BE2C (cell line): ENCODE results near the gene CEP57L1.

Experiments
- DNase-seq: peaks from one replicate; pipeline ENCODE4 v3.0.0-alpha.2; 2020
- H3K27me3 ChIP-seq: fragments of 250-450 bp; sonication (Bioruptor Pico); 2 replicates; pipeline ENCODE4 v1.5.1; 2020; ENCODE audit warnings: mild to moderate bottlenecking
- H3K36me3 ChIP-seq: fragments of 250-450 bp; sonication (Bioruptor Pico); 2 replicates; pipeline ENCODE4 v1.5.1; 2020; ENCODE audit warnings: mild to moderate bottlenecking
- H3K4me1 ChIP-seq: fragments of 250-450 bp; sonication (Bioruptor Pico); 2 replicates; pipeline ENCODE4 v1.5.1; 2020
- H3K4me3 ChIP-seq: 2 replicates; pipeline ENCODE4 v1.5.1; 2011; ENCODE audit warnings: low read depth, low read length
- H3K9me3 ChIP-seq: fragments of 250-450 bp; sonication (Bioruptor Pico); 2 replicates; pipeline ENCODE4 v1.5.1; 2020
- TF ChIP-seq, protein P1 (sequence below): IDR thresholded peaks from 2 replicates; pipeline ENCODE4 v1.5.1; 2012; ENCODE audit warnings: mild to moderate bottlenecking, low read depth, low read length

CEP57L1 gene

DNA sequence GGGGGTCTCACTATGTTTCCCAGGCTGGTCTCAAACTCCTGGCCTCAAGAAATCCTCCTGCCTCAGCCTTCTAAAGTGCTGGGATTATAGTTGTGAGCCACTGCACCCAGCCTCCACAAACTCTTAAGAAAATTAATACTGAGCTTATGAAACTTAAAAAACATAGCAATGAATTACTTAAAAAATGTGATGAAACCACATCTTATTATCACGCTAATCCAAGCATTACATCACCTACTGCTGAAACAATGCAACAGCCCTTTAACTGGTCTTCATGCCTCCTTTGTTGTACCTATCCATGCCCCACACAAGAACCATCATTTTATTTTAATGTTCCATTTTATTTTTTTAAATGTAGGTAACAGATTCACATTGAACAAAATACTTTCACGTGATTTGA lies 25.6 kb upstream of the CEP57L1 start:
- TF ChIP-seq, protein P1, sequence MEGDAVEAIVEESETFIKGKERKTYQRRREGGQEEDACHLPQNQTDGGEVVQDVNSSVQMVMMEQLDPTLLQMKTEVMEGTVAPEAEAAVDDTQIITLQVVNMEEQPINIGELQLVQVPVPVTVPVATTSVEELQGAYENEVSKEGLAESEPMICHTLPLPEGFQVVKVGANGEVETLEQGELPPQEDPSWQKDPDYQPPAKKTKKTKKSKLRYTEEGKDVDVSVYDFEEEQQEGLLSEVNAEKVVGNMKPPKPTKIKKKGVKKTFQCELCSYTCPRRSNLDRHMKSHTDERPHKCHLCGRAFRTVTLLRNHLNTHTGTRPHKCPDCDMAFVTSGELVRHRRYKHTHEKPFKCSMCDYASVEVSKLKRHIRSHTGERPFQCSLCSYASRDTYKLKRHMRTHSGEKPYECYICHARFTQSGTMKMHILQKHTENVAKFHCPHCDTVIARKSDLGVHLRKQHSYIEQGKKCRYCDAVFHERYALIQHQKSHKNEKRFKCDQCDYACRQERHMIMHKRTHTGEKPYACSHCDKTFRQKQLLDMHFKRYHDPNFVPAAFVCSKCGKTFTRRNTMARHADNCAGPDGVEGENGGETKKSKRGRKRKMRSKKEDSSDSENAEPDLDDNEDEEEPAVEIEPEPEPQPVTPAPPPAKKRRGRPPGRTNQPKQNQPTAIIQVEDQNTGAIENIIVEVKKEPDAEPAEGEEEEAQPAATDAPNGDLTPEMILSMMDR = no peak
- H3K4me1 ChIP-seq = peaks cover 3% of the 10 kb centered on the region; the same call in 1 of the 2 replicates
- no peak for DNase-seq
- H3K4me3 ChIP-seq = no peak overlapping the region
- no peaks in the 10 kb centered on the region for H3K36me3 ChIP-seq
- no peaks in the 10 kb centered on the region for H3K9me3 ChIP-seq
- no peaks in the 10 kb centered on the region for H3K27me3 ChIP-seq

DNA sequence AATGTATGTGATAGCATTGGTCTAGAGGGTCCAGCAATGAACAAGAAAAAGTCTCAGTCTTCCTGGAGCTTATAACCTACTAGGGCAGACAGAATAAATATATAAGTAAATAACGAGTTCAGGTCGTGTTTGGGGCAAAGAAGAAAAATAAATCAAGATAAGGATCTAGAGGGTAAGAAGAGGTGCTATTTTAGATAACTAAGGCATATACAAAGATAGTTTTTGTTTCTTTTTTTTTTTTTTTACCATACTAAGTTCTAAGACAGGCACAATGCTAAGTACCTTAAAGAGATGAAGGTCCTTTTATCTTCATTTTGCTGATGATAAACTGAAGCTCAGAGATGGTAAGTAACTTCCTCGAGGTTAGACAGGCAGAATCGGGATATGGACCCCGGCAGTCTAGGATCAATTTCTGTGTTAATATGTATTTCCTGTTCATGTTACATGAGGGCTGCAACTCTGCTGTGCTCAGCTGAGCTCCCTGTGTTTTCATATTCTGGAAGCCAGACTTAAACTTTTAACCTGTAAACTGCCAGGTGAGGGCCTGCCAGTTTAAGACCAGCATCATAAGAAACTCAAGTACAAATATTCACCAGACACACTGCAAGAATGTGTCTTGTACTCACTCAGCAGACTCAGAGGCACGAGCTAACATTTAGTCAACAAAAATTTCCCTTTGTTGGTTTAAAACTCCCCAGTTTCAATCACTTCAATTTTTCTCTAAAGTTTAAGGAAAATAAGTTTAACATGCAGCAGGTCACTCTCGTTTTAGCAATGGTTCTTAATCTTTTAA lies 24.0 kb upstream of the CEP57L1 start:
- Histone ChIP-seq H3K9me3 (no peaks in the 10 kb centered on the region), H3K27me3 (no peaks in the 10 kb centered on the region), H3K36me3 (no peaks in the 10 kb centered on the region), H3K4me1 (peaks cover 3% of the 10 kb centered on the region; the same call in 1 of the 2 replicates), H3K4me3 (no peak overlapping the region)
- DNase-seq = no peak
- TF ChIP-seq, protein P1 = no peak

DNA sequence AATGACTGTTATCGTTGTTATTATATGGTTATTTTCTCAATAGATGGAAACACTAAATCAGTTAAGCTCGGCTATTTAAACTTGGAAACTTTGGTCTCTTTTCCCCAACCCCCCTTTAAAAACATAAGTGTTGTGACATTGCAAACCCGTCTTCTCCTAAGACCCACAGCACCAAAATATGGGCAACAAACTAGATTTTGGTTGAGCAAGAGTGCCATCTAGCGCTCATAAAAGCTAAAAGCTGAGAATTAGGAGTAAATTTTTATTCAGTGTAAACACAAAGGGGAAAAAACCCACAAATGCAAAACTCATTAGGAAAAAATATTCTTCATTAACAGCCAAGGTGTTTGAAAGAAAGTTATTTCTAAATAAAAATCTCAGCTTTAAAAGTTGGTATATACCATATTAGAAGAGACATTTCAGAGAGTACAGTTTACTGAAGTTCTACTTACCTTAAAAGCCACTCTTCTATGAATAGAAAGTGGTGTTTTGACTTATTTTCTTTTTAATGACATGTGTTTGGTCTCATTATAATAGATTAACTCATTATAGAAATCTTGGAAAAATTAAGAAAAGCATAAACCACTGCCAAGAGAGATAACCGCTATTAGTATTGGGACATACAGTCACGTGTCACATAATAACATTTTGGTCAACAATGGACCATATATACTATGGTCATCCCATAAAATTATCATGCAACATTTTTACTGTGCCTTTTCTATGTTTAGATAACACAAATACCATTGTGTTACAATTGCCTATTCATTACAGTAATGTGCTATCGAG lies 21.8 kb upstream of the CEP57L1 start:
- Histone ChIP-seq H3K4me3 (no peak overlapping the region), H3K4me1 (peaks cover 3% of the 10 kb centered on the region; the same call in 1 of the 2 replicates), H3K27me3 (no peaks in the 10 kb centered on the region), H3K9me3 (no peaks in the 10 kb centered on the region), H3K36me3 (no peaks in the 10 kb centered on the region)
- TF ChIP-seq, protein P1 = peak; percentile 67
- DNase-seq = peak; percentile 60

DNA sequence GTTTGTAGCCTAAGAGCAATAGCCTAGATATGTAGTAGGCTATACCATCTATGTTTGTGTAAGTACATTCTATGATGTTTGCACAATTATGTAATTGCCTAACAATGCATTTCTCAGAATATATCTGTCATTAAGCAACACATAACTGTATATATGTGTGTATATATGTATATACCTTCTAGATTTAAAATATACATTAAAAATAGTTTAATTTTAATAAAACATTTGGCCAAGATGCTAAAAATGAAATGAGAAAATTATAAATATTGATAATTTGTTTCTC lies 21.2 kb upstream of the CEP57L1 start:
- H3K4me1 ChIP-seq = peaks cover 3% of the 10 kb centered on the region; the same call in 1 of the 2 replicates
- H3K36me3 ChIP-seq = no peaks in the 10 kb centered on the region
- no peaks in the 10 kb centered on the region for H3K9me3 ChIP-seq
- H3K27me3 ChIP-seq = no peaks in the 10 kb centered on the region
- TF ChIP-seq, protein P1 = no peak
- DNase-seq = no peak
- no peak overlapping the region for H3K4me3 ChIP-seq

DNA sequence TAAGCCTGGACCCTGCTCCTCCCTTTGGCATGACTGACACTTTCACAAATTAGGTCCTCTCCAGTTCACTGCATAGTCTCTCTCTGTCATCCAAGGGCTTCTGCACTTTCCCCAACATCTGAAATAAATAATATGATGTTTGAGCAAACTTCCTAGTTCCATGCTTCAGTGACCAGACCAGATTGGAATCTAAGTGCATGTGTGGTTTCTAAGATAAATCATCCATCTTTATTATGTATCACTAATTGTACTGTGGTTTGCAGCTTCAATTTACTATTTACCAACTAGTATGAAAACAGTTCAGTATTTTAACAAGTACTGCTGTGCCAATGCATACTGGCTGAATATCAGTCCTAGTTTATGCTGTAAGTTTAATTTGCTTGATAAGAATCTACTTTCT lies 19.4 kb upstream of the CEP57L1 start:
- Histone ChIP-seq H3K4me1 (peaks cover 3% of the 10 kb centered on the region; the same call in 1 of the 2 replicates), H3K9me3 (no peaks in the 10 kb centered on the region), H3K27me3 (no peaks in the 10 kb centered on the region), H3K4me3 (no peak overlapping the region), H3K36me3 (no peaks in the 10 kb centered on the region)
- TF ChIP-seq, protein P1 = no peak
- DNase-seq = no peak

DNA sequence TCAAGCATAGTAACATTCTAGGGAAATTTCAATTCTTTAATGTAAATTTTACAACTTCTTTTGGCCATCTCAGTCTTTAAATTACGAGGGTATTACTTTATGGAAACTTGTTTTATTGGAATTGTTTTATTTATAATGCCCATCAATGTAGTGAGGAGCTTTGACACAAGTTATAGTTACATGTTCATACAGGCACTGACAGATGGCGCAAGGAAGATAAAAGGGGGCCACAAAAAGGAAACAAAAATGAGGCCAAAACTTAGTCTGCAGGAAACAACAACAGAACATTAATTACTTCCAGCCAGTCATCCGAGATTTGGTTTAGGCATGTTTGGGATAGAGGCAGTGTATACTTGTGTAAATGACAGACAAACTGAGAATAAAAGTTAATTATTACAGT lies 18.9 kb upstream of the CEP57L1 start:
- Histone ChIP-seq H3K27me3 (no peaks in the 10 kb centered on the region), H3K36me3 (no peaks in the 10 kb centered on the region), H3K4me3 (no peak overlapping the region), H3K9me3 (no peaks in the 10 kb centered on the region), H3K4me1 (peaks cover 3% of the 10 kb centered on the region; the same call in 1 of the 2 replicates)
- TF ChIP-seq, protein P1 = no peak
- DNase-seq = no peak
